HL-60 (cell line): ENCODE measurements around the gene ELMO1.

Source experiments
- CTCF ChIP-seq: IDR thresholded peaks from one replicate; pipeline ENCODE4 v1.5.1; 2011; ENCODE audit warnings: low read length, control low read depth, inconsistent platforms; ENCODE audit not compliant: insufficient read depth
- POLR2AphosphoS5 ChIP-seq: IDR thresholded peaks from 2 replicates; pipeline ENCODE4 v1.6.1; 2012; ENCODE audit warnings: low read depth

GRCh38 chr7:36870625-36871354, 577.9 kb downstream of the ELMO1 start:
- no peak for TF ChIP-seq CTCF
- no peak for TF ChIP-seq POLR2AphosphoS5
